Neural crest cell (in vitro differentiated cells): ENCODE results near the gene IZUMO4. TPM values are rescaled to one million over a fixed set of nuclear protein-coding genes. Genes with fewer than 3 reads are reported as not detected.

ENCODE experiments used
- DNase-seq: peaks from one replicate; pipeline ENCODE4 v3.0.0; 2021; ENCODE audit warnings: low read depth, mixed read lengths, low spot score
- H3K27ac Mint-ChIP-seq: one replicate; pipeline ENCODE4 v1.8.0; 2021; ENCODE audit warnings: mild to moderate bottlenecking, mixed read lengths; ENCODE audit not compliant: unreplicated experiment
- H3K27me3 Mint-ChIP-seq: 2 replicates; pipeline ENCODE4 v1.8.0; 2021; ENCODE audit warnings: low read depth, mild to moderate bottlenecking, mixed read lengths
- H3K36me3 Mint-ChIP-seq: 2 replicates; pipeline ENCODE4 v1.8.0; 2021; ENCODE audit warnings: low read depth, mild to moderate bottlenecking, mixed read lengths
- H3K4me1 Mint-ChIP-seq: 2 replicates; pipeline ENCODE4 v1.8.0; 2021; ENCODE audit warnings: mixed read lengths
- H3K4me3 Mint-ChIP-seq: one replicate; pipeline ENCODE4 v1.8.0; 2021; ENCODE audit warnings: mild to moderate bottlenecking, mixed read lengths
- H3K9me3 Mint-ChIP-seq: 2 replicates; pipeline ENCODE4 v1.8.0; 2021; ENCODE audit warnings: mixed read lengths
- CTCF ChIP-seq: fragments of 200-600 bp; sonication (generic); conservative IDR thresholded peaks from 2 replicates; pipeline ENCODE4 v1.5.0; 2021; ENCODE audit warnings: antibody characterized with exemption, mild to moderate bottlenecking
- total RNA-seq: library from RNA; stranded (reverse); gene quantifications from 2 replicates; pipeline ENCODE4 v1.2.1, GENCODE V29; 2021

IZUMO4 gene
- total RNA-seq, 1 donor from 2014 or later: 5.6 TPM

GRCh38 chr19:2057484-2058469 is 38.9 kb upstream of the IZUMO4 start:
- TF ChIP-seq CTCF: no peak
- DNase-seq: no peak
- no peak overlapping the region for H3K27ac Mint-ChIP-seq

GRCh38 chr19:2058570-2059421 is 37.9 kb upstream of the IZUMO4 start:
- TF ChIP-seq CTCF: no peak
- no peak for DNase-seq
- Mint-ChIP-seq H3K4me3 (peak overlapping the region; percentile 69), H3K27ac (peak overlapping the region; percentile 71), H3K4me1 (peaks cover 37% of the 10 kb centered on the region), H3K9me3 (no peaks in the 10 kb centered on the region), H3K27me3 (no peaks in the 10 kb centered on the region), H3K36me3 (no peaks in the 10 kb centered on the region)

More at GRCh38 chr19:2057484-2058469, 38.9 kb upstream of the IZUMO4 start:
- H3K4me3 Mint-ChIP-seq: no peak overlapping the region
- H3K27me3 Mint-ChIP-seq: no peaks in the 10 kb centered on the region
- peaks cover 34% of the 10 kb centered on the region for H3K4me1 Mint-ChIP-seq
- H3K36me3 Mint-ChIP-seq: no peaks in the 10 kb centered on the region
- H3K9me3 Mint-ChIP-seq: no peaks in the 10 kb centered on the region

GRCh38 chr19:2059422-2060201 is 37.1 kb upstream of the IZUMO4 start:
- peak overlapping the region; percentile 93 for H3K4me3 Mint-ChIP-seq
- no peaks in the 10 kb centered on the region for H3K27me3 Mint-ChIP-seq
- H3K36me3 Mint-ChIP-seq: no peaks in the 10 kb centered on the region
- TF ChIP-seq CTCF: no peak
- peak overlapping the region; percentile 97 for H3K27ac Mint-ChIP-seq
- no peaks in the 10 kb centered on the region for H3K9me3 Mint-ChIP-seq
- DNase-seq: peak; percentile 30
- H3K4me1 Mint-ChIP-seq: peaks cover 41% of the 10 kb centered on the region

GRCh38 chr19:2060884-2061494 is 35.7 kb upstream of the IZUMO4 start:
- TF ChIP-seq CTCF: no peak
- DNase-seq: no peak
- peaks cover 43% of the 10 kb centered on the region for H3K4me1 Mint-ChIP-seq
- peak overlapping the region; percentile 97 for H3K27ac Mint-ChIP-seq
- no peaks in the 10 kb centered on the region for H3K9me3 Mint-ChIP-seq
- H3K27me3 Mint-ChIP-seq: no peaks in the 10 kb centered on the region
- H3K36me3 Mint-ChIP-seq: no peaks in the 10 kb centered on the region
- peak overlapping the region; percentile 93 for H3K4me3 Mint-ChIP-seq
